Osteoblast (primary cell): ENCODE data around the gene DMRTB1. TPM values are rescaled to one million over a fixed set of nuclear protein-coding genes. Genes with fewer than 3 reads are reported as not detected.

ENCODE experiments used
- DNase-seq: peaks from one replicate; pipeline ENCODE4 v3.0.0; 2011; ENCODE audit warnings: low spot score, mixed read lengths; ENCODE audit not compliant: insufficient read length; ENCODE audit errors: missing footprints
- H2AFZ ChIP-seq: 2 replicates; pipeline ENCODE4 v1.6.0; 2011; ENCODE audit warnings: mild to moderate bottlenecking, low read length
- H3K27ac ChIP-seq: 2 replicates; pipeline ENCODE4 v1.5.1; 2011; ENCODE audit warnings: mild to moderate bottlenecking, low read depth, low read length, moderate library complexity
- H3K27me3 ChIP-seq: 2 replicates; pipeline ENCODE4 v1.6.0; 2012; ENCODE audit warnings: mild to moderate bottlenecking, control low read depth, inconsistent platforms, low read length, moderate library complexity; ENCODE audit not compliant: insufficient read depth
- H3K36me3 ChIP-seq: 2 replicates; pipeline ENCODE4 v1.5.1; 2011; ENCODE audit warnings: mild to moderate bottlenecking, low read length, control low read depth, moderate library complexity; ENCODE audit not compliant: insufficient read depth
- H3K4me1 ChIP-seq: 2 replicates; pipeline ENCODE4 v1.5.1; 2011; ENCODE audit warnings: mild to moderate bottlenecking, low read length, control low read depth, moderate library complexity; ENCODE audit not compliant: insufficient read depth
- H3K4me2 ChIP-seq: 2 replicates; pipeline ENCODE4 v1.6.0; 2011; ENCODE audit warnings: mild to moderate bottlenecking, low read length; ENCODE audit not compliant: insufficient read depth
- H3K4me3 ChIP-seq: fragments of 200-600 bp; sonication (generic); 3 replicates; pipeline ENCODE4 v1.5.1; 2012; ENCODE audit warnings: mild to moderate bottlenecking, low read length, inconsistent platforms; ENCODE audit not compliant: insufficient read depth
- H3K79me2 ChIP-seq: 2 replicates; pipeline ENCODE4 v1.6.0; 2012; ENCODE audit warnings: mild to moderate bottlenecking, low read length, control low read depth, inconsistent platforms; ENCODE audit not compliant: insufficient read depth
- H3K9me3 ChIP-seq: 2 replicates; pipeline ENCODE4 v1.5.1; 2011; ENCODE audit warnings: low read depth, low read length, control low read depth
- H4K20me1 ChIP-seq: 2 replicates; pipeline ENCODE4 v1.6.0; 2012; ENCODE audit warnings: mild to moderate bottlenecking, low read length, control low read depth; ENCODE audit not compliant: insufficient read depth
- total RNA-seq: library from RNA; depleted of rRNA; stranded (reverse); fragments of >200 nt; gene quantifications from 2 replicates; pipeline ENCODE4 v1.2.3, GENCODE V29; 2012
- TF ChIP-seq, protein P1 (sequence below): IDR thresholded peaks from 2 replicates; pipeline ENCODE4 v1.5.1; 2011; ENCODE audit warnings: mild to moderate bottlenecking, low read depth, low read length, moderate library complexity; ENCODE audit errors: extremely low read depth

The DMRTB1 gene
- total RNA-seq, 1 donor = not detected

DNA sequence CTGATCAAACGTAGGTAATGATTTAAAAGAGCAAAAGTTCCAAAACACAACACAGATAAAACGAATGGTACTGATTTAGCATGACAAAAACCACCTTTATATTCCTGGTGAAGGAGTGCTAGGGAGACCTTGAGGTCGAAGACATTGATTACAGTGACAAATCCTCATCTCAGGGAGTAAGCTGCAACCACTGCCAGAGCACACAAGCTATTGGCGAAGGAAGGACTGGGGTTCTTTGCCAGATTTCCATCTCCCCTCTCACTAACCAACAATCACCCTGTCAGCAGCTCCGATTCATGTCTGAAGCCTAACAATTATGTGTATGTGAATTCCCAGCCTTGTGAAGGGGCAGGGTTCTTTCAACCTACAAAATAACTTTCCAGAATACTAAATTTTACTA lies 40.2 kb upstream of the DMRTB1 start:
- Histone ChIP-seq H3K4me3 (no peak overlapping the region), H3K36me3 (no peaks in the 10 kb centered on the region), H3K9me3 (no peaks in the 10 kb centered on the region), H3K27ac (no peak overlapping the region), H3K79me2 (no peaks in the 10 kb centered on the region), H3K27me3 (peaks cover 43% of the 10 kb centered on the region), H3K4me1 (peaks cover 1% of the 10 kb centered on the region), H3K4me2 (no peak overlapping the region), H4K20me1 (no peaks in the 10 kb centered on the region), H2AFZ (no peak overlapping the region)
- DNase-seq = no peak
- TF ChIP-seq, protein P1, sequence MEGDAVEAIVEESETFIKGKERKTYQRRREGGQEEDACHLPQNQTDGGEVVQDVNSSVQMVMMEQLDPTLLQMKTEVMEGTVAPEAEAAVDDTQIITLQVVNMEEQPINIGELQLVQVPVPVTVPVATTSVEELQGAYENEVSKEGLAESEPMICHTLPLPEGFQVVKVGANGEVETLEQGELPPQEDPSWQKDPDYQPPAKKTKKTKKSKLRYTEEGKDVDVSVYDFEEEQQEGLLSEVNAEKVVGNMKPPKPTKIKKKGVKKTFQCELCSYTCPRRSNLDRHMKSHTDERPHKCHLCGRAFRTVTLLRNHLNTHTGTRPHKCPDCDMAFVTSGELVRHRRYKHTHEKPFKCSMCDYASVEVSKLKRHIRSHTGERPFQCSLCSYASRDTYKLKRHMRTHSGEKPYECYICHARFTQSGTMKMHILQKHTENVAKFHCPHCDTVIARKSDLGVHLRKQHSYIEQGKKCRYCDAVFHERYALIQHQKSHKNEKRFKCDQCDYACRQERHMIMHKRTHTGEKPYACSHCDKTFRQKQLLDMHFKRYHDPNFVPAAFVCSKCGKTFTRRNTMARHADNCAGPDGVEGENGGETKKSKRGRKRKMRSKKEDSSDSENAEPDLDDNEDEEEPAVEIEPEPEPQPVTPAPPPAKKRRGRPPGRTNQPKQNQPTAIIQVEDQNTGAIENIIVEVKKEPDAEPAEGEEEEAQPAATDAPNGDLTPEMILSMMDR = no peak

DNA sequence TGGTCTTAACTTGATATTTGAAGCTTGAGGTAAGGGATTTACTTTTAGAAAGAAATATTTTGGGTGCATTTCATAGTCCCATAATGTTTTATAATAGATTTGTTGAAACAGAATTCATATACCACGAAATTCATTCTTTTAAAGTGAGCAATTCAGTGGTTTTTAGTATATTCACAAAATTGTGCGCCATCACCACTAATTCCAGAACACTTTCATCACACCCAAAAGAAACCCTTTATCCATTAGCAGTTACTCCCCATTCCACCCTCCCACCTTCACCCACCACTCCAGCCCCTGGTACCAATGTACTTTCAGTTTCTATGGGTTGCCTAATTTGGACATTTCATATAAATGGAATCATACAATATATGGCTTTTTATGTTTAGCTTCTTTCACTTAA lies 38.9 kb upstream of the DMRTB1 start:
- Histone ChIP-seq H3K9me3 (no peaks in the 10 kb centered on the region), H3K79me2 (no peaks in the 10 kb centered on the region), H3K36me3 (no peaks in the 10 kb centered on the region), H2AFZ (no peak overlapping the region), H3K4me2 (peak overlapping the region; percentile 57), H4K20me1 (no peaks in the 10 kb centered on the region), H3K4me1 (no peaks in the 10 kb centered on the region), H3K4me3 (no peak overlapping the region), H3K27ac (no peak overlapping the region), H3K27me3 (peaks cover 43% of the 10 kb centered on the region)
- TF ChIP-seq, protein P1 = no peak
- no peak for DNase-seq

DNA sequence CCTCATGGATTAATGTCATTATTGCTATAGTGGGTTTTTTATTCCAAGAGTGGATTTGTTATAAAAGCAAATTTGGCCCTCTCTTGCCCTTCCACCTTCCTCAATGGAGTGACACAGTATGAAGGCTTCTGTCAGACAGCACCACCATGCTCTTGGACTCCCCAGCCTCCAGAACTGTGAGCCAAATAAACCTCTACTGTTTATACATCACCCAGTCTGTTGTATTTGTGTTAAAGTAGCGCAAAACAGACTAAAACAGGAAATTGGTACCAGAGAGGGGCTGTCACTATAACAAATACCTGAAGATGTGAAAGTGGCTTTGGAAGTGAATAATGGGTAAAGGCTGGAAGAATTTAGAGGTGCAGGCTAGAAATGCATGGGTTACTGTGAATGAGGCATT lies 38.0 kb upstream of the DMRTB1 start:
- no peak overlapping the region for H3K4me2 ChIP-seq
- H3K79me2 ChIP-seq = no peaks in the 10 kb centered on the region
- TF ChIP-seq, protein P1 = no peak
- H3K27me3 ChIP-seq = peaks cover 43% of the 10 kb centered on the region
- H3K4me1 ChIP-seq = no peaks in the 10 kb centered on the region
- H3K9me3 ChIP-seq = no peaks in the 10 kb centered on the region
- DNase-seq = no peak
- no peaks in the 10 kb centered on the region for H3K36me3 ChIP-seq
- no peak overlapping the region for H2AFZ ChIP-seq
- no peaks in the 10 kb centered on the region for H4K20me1 ChIP-seq
- H3K27ac ChIP-seq = no peak overlapping the region
- H3K4me3 ChIP-seq = no peak overlapping the region

DNA sequence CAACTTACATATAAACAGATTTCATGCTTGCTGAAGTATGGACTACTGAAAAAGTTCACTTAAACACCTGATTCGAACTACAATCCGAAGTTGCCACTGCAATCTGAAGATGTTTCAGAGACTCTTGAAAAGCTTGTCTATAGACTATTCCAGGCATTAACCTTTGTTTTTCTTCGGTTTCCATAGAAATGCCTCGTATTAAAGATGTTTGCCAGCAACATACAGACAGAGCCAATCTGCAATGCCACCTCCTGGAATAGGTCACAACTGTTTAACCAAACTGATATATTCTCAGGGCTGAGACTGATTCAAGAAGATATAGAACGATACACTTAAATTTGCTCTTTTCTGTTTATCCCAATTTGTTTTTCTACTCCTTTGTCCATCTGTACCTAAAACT lies 28.9 kb upstream of the DMRTB1 start:
- H3K4me1 ChIP-seq = no peaks in the 10 kb centered on the region
- H3K27ac ChIP-seq = no peak overlapping the region
- H3K4me2 ChIP-seq = no peak overlapping the region
- no peaks in the 10 kb centered on the region for H3K79me2 ChIP-seq
- DNase-seq = no peak
- H3K36me3 ChIP-seq = no peaks in the 10 kb centered on the region
- no peak overlapping the region for H2AFZ ChIP-seq
- H3K4me3 ChIP-seq = no peak overlapping the region
- no peaks in the 10 kb centered on the region for H4K20me1 ChIP-seq
- no peaks in the 10 kb centered on the region for H3K9me3 ChIP-seq
- TF ChIP-seq, protein P1 = no peak
- H3K27me3 ChIP-seq = peaks cover 24% of the 10 kb centered on the region
